GM21576 (cell line): Measurements from ENCODE around the gene ADAM10.

ENCODE experiments used
- ATAC-seq: cut with Tn5 transposase; IDR thresholded peaks from one replicate; pipeline ENCODE4 v1.9.1; 2021; ENCODE audit warnings: mild to moderate bottlenecking, moderate library complexity; ENCODE audit not compliant: unreplicated experiment

The ADAM10 gene

GRCh38 chr15:58555162-58556027, 194.1 kb downstream of the ADAM10 start:
- ATAC-seq: no peak

GRCh38 chr15:58554758-58555157, 194.7 kb downstream of the ADAM10 start:
- ATAC-seq: no peak

- ATAC-seq: no peak
Observed at GRCh38 chr15:58553365-58553918, 196.1 kb downstream of the ADAM10 start.

- no peak for ATAC-seq
Observed at GRCh38 chr15:58552505-58553364, 196.8 kb downstream of the ADAM10 start.

GRCh38 chr15:58551764-58552504, 197.6 kb downstream of the ADAM10 start:
- no peak for ATAC-seq

- peak; percentile 62 for ATAC-seq
Observed at GRCh38 chr15:58551084-58551763, 198.3 kb downstream of the ADAM10 start.

GRCh38 chr15:58549785-58550074, 199.8 kb downstream of the ADAM10 start:
- no peak for ATAC-seq

GRCh38 chr15:58549013-58549784, 200.3 kb downstream of the ADAM10 start:
- no peak for ATAC-seq

GRCh38 chr15:58548308-58549012, 201.0 kb downstream of the ADAM10 start:
- ATAC-seq: no peak

GRCh38 chr15:58547628-58548307, 201.7 kb downstream of the ADAM10 start:
- ATAC-seq: no peak

- ATAC-seq: no peak
Observed at GRCh38 chr15:58546635-58547627, 202.6 kb downstream of the ADAM10 start.

GRCh38 chr15:58546066-58546591, 203.4 kb downstream of the ADAM10 start:
- ATAC-seq: no peak

GRCh38 chr15:58545307-58546065, 204.0 kb downstream of the ADAM10 start:
- ATAC-seq: no peak

GRCh38 chr15:58544756-58545155, 204.8 kb downstream of the ADAM10 start:
- no peak for ATAC-seq

- ATAC-seq: no peak
Observed at GRCh38 chr15:58543664-58544335, 205.7 kb downstream of the ADAM10 start.
